ENCODE data around the gene LMLN.
"Not testable (repeated sequence)": the region's sequence is repeated elsewhere in the genome, so short reads cannot be mapped to it uniquely, and the experiment has no call there.

LMLN gene

DNA sequence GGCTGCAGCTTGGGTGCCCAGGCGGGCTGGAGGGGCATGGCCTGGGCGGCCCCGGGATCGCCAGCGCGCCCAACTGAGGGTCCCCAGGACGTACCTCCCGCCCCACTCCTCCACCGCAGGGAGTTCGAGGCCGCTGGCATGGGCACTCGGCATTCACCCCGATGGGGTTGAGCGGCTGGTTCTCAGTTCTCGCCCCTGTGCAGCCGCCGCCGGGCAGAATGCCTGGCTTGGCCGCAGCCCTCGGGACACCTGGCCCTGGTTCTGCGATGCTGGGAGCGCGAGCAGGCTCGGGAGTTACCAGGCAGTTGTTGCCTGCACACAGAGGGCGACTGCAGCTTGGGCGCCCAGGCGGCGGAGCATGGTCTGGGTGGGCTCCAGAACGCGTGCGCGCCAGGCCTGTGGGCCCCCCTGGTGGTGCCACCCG lies 121.4 kb downstream of the LMLN start:
- DNase-seq: no peak

DNA sequence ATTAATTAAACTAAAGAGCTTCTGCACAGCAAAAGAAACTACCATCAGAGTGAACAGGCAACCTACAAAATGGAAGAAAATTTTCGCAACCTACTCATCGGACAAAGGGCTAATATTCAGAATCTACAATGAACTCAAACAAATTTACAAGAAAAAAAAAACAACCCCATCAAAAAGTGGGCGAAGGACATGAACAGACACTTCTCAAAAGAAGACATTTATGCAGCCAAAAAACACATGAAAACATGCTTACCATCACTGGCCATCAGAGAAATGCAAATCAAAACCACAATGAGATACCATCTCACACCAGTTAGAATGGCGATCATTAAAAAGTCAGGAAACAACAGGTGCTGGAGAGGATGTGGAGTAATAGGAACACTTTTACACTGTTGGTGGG lies 122.2 kb downstream of the LMLN start:
- DNase-seq: not testable (repeated sequence)

- no peak for DNase-seq
Observed at GRCh38 chr3:198088421-198088955, 128.5 kb downstream of the LMLN start.

- no peak for DNase-seq
Observed at GRCh38 chr3:198090795-198091332, 130.8 kb downstream of the LMLN start.

DNA sequence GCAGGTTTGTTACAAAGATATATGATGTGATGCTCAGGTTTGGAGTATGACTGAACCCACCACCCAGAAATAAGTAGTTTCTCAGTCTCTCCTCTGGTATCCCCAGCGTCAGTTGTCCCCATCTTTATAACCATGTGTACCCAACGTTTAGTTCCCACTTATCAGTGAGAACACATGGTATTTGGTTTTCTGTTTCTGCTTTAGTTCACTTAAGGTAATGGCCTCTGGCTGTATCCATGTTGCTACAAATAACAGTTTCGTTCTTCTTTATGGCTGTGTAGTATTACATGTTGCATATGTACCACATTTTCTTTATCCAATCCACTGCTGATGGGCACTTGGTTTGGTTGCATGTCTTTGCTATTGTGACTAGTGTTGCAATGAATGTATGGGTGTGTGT lies 132.3 kb downstream of the LMLN start:
- DNase-seq: no peak

GRCh38 chr3:198093112-198093679 lies 133.2 kb downstream of the LMLN start:
- DNase-seq: no peak

Measured in activated gamma-delta T cell treated with Interleukin-2 at 50 U/mL for 16 hours (primary cell).